ENCODE results near the gene ADORA3. TPM values are rescaled to one million over a fixed set of nuclear protein-coding genes. Genes with fewer than 3 reads are reported as not detected.

The ADORA3 gene
- total and polyA plus RNA-seq, 2 donors (not counting 1 experiment from before 2014, with no cell fraction given), result not detected

DNA sequence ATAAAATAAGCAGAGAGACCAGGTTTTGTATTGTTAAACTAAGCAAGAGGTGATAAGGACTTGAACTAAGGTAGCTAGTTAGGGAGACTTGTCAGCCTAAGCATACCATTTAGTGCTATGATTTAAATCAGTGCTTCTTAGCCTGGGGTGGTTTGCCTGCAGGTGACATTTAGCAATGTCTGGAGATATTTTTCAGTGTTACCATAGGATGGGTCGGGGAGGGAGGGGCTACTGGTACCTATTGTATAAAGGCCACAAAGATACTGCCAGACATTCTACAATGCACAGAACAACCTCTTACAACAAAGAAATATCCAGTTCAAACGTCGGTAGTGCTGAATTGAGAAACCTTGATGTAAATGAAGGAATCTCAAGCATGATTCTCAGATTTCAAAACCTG lies 50.9 kb downstream of the ADORA3 start:
- no peaks in the 10 kb centered on the region for H3K27me3 ChIP-seq (ENCODE audit: control insufficient read depth, insufficient read depth, low read length)
- no peak for TF ChIP-seq EZH2 (IDR thresholded peaks at IDR 0.05; ENCODE audit: low read length, missing control alignments)
- TF ChIP-seq, protein P1, sequence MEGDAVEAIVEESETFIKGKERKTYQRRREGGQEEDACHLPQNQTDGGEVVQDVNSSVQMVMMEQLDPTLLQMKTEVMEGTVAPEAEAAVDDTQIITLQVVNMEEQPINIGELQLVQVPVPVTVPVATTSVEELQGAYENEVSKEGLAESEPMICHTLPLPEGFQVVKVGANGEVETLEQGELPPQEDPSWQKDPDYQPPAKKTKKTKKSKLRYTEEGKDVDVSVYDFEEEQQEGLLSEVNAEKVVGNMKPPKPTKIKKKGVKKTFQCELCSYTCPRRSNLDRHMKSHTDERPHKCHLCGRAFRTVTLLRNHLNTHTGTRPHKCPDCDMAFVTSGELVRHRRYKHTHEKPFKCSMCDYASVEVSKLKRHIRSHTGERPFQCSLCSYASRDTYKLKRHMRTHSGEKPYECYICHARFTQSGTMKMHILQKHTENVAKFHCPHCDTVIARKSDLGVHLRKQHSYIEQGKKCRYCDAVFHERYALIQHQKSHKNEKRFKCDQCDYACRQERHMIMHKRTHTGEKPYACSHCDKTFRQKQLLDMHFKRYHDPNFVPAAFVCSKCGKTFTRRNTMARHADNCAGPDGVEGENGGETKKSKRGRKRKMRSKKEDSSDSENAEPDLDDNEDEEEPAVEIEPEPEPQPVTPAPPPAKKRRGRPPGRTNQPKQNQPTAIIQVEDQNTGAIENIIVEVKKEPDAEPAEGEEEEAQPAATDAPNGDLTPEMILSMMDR (conservative IDR thresholded peaks at IDR 0.05 in 1 of 2, IDR thresholded peaks at IDR 0.05 in 1 of 2; ENCODE audit: low read depth in 1 of 2, low read length in 2 of 2), result no peak
- no peak overlapping the region for H3K9ac ChIP-seq (ENCODE audit: insufficient read depth, low read length)
- peaks cover 57% of the 10 kb centered on the region for H3K79me2 ChIP-seq (ENCODE audit: control insufficient read depth, insufficient read depth, low read length)
- DNase-seq (ENCODE audit: low read depth in 2 of 2), result no peak
- no peak overlapping the region for H3K4me3 ChIP-seq (replicated peaks in 1 of 4; ENCODE audit: control extremely low read depth in 1 of 4, insufficient read depth in 1 of 4, low read depth in 3 of 4, low read length in 4 of 4)
- no peaks in the 10 kb centered on the region for H4K20me1 ChIP-seq (ENCODE audit: control insufficient read depth, extremely low read depth, insufficient read depth, low read length)
- H3K9me3 ChIP-seq (ENCODE audit: control insufficient read depth, insufficient read depth, low read depth, low read length), result no peaks in the 10 kb centered on the region
- H3K36me3 ChIP-seq (ENCODE audit: control insufficient read depth, insufficient read depth, low read length), result peaks cover 9% of the 10 kb centered on the region
- H2AFZ ChIP-seq (ENCODE audit: low read length), result no peak overlapping the region
- H3K27ac ChIP-seq (ENCODE audit: insufficient read depth, low read length), result no peak overlapping the region
- peak overlapping the region; percentile 7 for H3K4me2 ChIP-seq (ENCODE audit: extremely low read depth, insufficient read depth, low read length)
- H3K4me1 ChIP-seq (ENCODE audit: control insufficient read depth, extremely low read depth, insufficient read depth, low read length), result peaks cover 3% of the 10 kb centered on the region

DNA sequence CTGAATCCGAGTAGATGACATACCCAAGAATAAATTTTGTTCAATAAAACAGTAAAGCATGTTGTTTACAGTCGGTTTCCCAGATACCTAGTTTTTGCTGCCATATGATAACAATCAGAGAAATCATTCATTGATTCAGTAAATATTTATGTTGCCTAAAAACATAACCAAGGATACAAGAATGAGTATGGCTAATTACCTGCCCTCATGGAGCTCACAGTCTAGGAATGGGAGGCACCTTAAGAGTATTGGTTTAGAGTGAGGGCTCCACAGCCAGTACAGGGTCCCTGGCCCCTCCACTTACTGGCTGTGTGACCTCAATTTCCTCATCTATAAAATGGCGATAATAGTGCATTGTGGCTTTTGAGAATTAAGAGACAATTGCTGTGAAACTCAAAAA lies 53.2 kb downstream of the ADORA3 start:
- TF ChIP-seq, protein P1 (conservative IDR thresholded peaks at IDR 0.05 in 1 of 2, IDR thresholded peaks at IDR 0.05 in 1 of 2; ENCODE audit: low read depth in 1 of 2, low read length in 2 of 2), result no peak
- Histone ChIP-seq H4K20me1 (ENCODE audit: control insufficient read depth, extremely low read depth, insufficient read depth, low read length) (no peaks in the 10 kb centered on the region), H2AFZ (ENCODE audit: low read length) (no peak overlapping the region), H3K9ac (ENCODE audit: insufficient read depth, low read length) (peak overlapping the region; percentile 92), H3K4me2 (ENCODE audit: extremely low read depth, insufficient read depth, low read length) (peak overlapping the region; percentile 82), H3K4me1 (ENCODE audit: control insufficient read depth, extremely low read depth, insufficient read depth, low read length) (peaks cover 3% of the 10 kb centered on the region), H3K79me2 (ENCODE audit: control insufficient read depth, insufficient read depth, low read length) (peaks cover 67% of the 10 kb centered on the region), H3K9me3 (ENCODE audit: control insufficient read depth, insufficient read depth, low read depth, low read length) (no peaks in the 10 kb centered on the region), H3K36me3 (ENCODE audit: control insufficient read depth, insufficient read depth, low read length) (peaks cover 7% of the 10 kb centered on the region), H3K27me3 (ENCODE audit: control insufficient read depth, insufficient read depth, low read length) (no peaks in the 10 kb centered on the region), H3K4me3 (replicated peaks in 1 of 4; ENCODE audit: control extremely low read depth in 1 of 4, insufficient read depth in 1 of 4, low read depth in 3 of 4, low read length in 4 of 4) (peak overlapping the region; percentile 71 to 100 (median 97)), H3K27ac (ENCODE audit: insufficient read depth, low read length) (peak overlapping the region; percentile 94)
- no peak for DNase-seq (ENCODE audit: low read depth in 2 of 2)

DNA sequence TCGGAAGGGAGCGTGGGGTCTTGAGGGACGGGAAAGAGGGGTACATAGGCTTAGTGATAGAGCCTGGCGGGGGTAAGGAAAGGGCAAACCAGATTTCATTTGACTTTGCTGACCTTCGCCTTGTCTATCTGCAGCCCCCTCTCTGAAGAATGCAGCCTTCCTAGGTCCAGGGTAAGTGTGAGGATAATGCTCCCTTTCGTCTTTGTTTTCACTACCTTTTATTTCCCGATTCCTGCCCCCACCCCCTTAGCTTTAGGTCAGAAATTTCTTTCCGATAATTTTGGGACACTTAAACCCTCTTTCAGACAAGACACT lies 53.8 kb downstream of the ADORA3 start:
- Histone ChIP-seq H2AFZ (ENCODE audit: low read length) (peak overlapping the region; percentile 81), H3K27ac (ENCODE audit: insufficient read depth, low read length) (peak overlapping the region; percentile 94), H3K27me3 (ENCODE audit: control insufficient read depth, insufficient read depth, low read length) (no peaks in the 10 kb centered on the region), H3K79me2 (ENCODE audit: control insufficient read depth, insufficient read depth, low read length) (peaks cover 65% of the 10 kb centered on the region), H3K9ac (ENCODE audit: insufficient read depth, low read length) (peak overlapping the region; percentile 92), H3K4me3 (replicated peaks in 1 of 4; ENCODE audit: control extremely low read depth in 1 of 4, insufficient read depth in 1 of 4, low read depth in 3 of 4, low read length in 4 of 4) (peak overlapping the region; percentile 71 to 100 (median 97)), H3K4me2 (ENCODE audit: extremely low read depth, insufficient read depth, low read length) (peak overlapping the region; percentile 82), H3K9me3 (ENCODE audit: control insufficient read depth, insufficient read depth, low read depth, low read length) (no peaks in the 10 kb centered on the region), H3K36me3 (ENCODE audit: control insufficient read depth, insufficient read depth, low read length) (peaks cover 7% of the 10 kb centered on the region), H3K4me1 (ENCODE audit: control insufficient read depth, extremely low read depth, insufficient read depth, low read length) (peaks cover 3% of the 10 kb centered on the region), H4K20me1 (ENCODE audit: control insufficient read depth, extremely low read depth, insufficient read depth, low read length) (no peaks in the 10 kb centered on the region)
- DNase-seq (ENCODE audit: low read depth in 2 of 2), result no peak
- TF ChIP-seq EZH2 (IDR thresholded peaks at IDR 0.05; ENCODE audit: low read length, missing control alignments), result no peak
- TF ChIP-seq, protein P1 (conservative IDR thresholded peaks at IDR 0.05 in 1 of 2, IDR thresholded peaks at IDR 0.05 in 1 of 2; ENCODE audit: low read depth in 1 of 2, low read length in 2 of 2), result no peak

Other genes with a start within 250 kb of the ADORA3 start
- gene CHIA, start 212.8 kb downstream of the ADORA3 start, total RNA-seq, result not detected in 2 replicates
- not detected in 2 replicates for gene CHIA, start 212.8 kb downstream of the ADORA3 start, polyA plus RNA-seq
- gene OVGP1, start 75.9 kb downstream of the ADORA3 start, total RNA-seq, result 0.51 and 1.2 TPM in 2 replicates
- gene OVGP1, start 75.9 kb downstream of the ADORA3 start, polyA plus RNA-seq, result 0.26 and 0.51 TPM in 2 replicates
- gene WDR77, start 54.4 kb downstream of the ADORA3 start, total RNA-seq, result 20.3 and 21.8 TPM in 2 replicates
- gene WDR77, start 54.4 kb downstream of the ADORA3 start, polyA plus RNA-seq, result 62.0 and 87.8 TPM in 2 replicates
- 162 and 217 TPM in 2 replicates for gene ATP5PB, start 54.2 kb downstream of the ADORA3 start, total RNA-seq
- gene ATP5PB, start 54.2 kb downstream of the ADORA3 start, polyA plus RNA-seq, result 417 and 458 TPM in 2 replicates
- 0.26 and 0.33 TPM in 2 replicates for gene C1orf162, start 29.6 kb downstream of the ADORA3 start, total RNA-seq
- gene C1orf162, start 29.6 kb downstream of the ADORA3 start, polyA plus RNA-seq, result 0.03 and 0.11 TPM in 2 replicates
- not detected in 2 replicates for gene TMIGD3, start within 50 bp of the ADORA3 start, total RNA-seq
- not detected in 2 replicates for gene TMIGD3, start within 50 bp of the ADORA3 start, polyA plus RNA-seq
- 11.6 and 13.5 TPM in 2 replicates for gene RAP1A, start 116.2 kb upstream of the ADORA3 start, total RNA-seq
- gene RAP1A, start 116.2 kb upstream of the ADORA3 start, polyA plus RNA-seq, result 74.1 and 99.5 TPM in 2 replicates
- 3.5 and 3.9 TPM in 2 replicates for gene INKA2, start 235.8 kb upstream of the ADORA3 start, total RNA-seq
- 1.8 and 25.4 TPM in 2 replicates for gene INKA2, start 235.8 kb upstream of the ADORA3 start, polyA plus RNA-seq